ENCODE results near the gene SORCS3. TPM values are rescaled to one million over a fixed set of nuclear protein-coding genes. Genes with fewer than 3 reads are reported as not detected.

The SORCS3 gene
- total RNA-seq, 1 donor from 2014 or later, result not detected

GRCh38 chr10:105042906-105043552, 401.9 kb downstream of the SORCS3 start:
- FAIRE-seq (no peak), DNase-seq (ENCODE audit: low read depth) (peak; percentile 12)
- Histone ChIP-seq H3K36me3 (ENCODE audit: control insufficient read depth, insufficient read depth, low read length) (no peaks in the 10 kb centered on the region), H3K27me3 (ENCODE audit: control insufficient read depth, insufficient read depth, low read length) (no peaks in the 10 kb centered on the region), H3K4me3 (ENCODE audit: low read depth, low read length) (no peak overlapping the region)
- no peak for TF ChIP-seq CTCF (IDR thresholded peaks at IDR 0.05; ENCODE audit: insufficient read depth, low read length, severe bottlenecking)

GRCh38 chr10:105044902-105045301, 403.8 kb downstream of the SORCS3 start:
- no peak for FAIRE-seq
- Histone ChIP-seq H3K4me3 (ENCODE audit: low read depth, low read length) (no peak overlapping the region), H3K36me3 (ENCODE audit: control insufficient read depth, insufficient read depth, low read length) (no peaks in the 10 kb centered on the region), H3K27me3 (ENCODE audit: control insufficient read depth, insufficient read depth, low read length) (no peaks in the 10 kb centered on the region)
- DNase-seq (ENCODE audit: low read depth), result no peak
- no peak for TF ChIP-seq CTCF (IDR thresholded peaks at IDR 0.05; ENCODE audit: insufficient read depth, low read length, severe bottlenecking)

GRCh38 chr10:105056413-105056812, 415.3 kb downstream of the SORCS3 start:
- FAIRE-seq (no peak), DNase-seq (ENCODE audit: low read depth) (no peak)
- no peaks in the 10 kb centered on the region for H3K27me3 ChIP-seq (ENCODE audit: control insufficient read depth, insufficient read depth, low read length)
- no peak overlapping the region for H3K4me3 ChIP-seq (ENCODE audit: low read depth, low read length)
- TF ChIP-seq CTCF (IDR thresholded peaks at IDR 0.05; ENCODE audit: insufficient read depth, low read length, severe bottlenecking), result no peak
- H3K36me3 ChIP-seq (ENCODE audit: control insufficient read depth, insufficient read depth, low read length), result no peaks in the 10 kb centered on the region

GRCh38 chr10:105062951-105063350, 421.9 kb downstream of the SORCS3 start:
- DNase-seq (ENCODE audit: low read depth) (no peak), FAIRE-seq (no peak)

GRCh38 chr10:105063796-105064195, 422.7 kb downstream of the SORCS3 start:
- peak; percentile 92 for TF ChIP-seq CTCF (IDR thresholded peaks at IDR 0.05; ENCODE audit: insufficient read depth, low read length, severe bottlenecking)
- peak; percentile 57 for DNase-seq (ENCODE audit: low read depth)
- no peaks in the 10 kb centered on the region for H3K27me3 ChIP-seq (ENCODE audit: control insufficient read depth, insufficient read depth, low read length)
- no peaks in the 10 kb centered on the region for H3K36me3 ChIP-seq (ENCODE audit: control insufficient read depth, insufficient read depth, low read length)
- no peak for FAIRE-seq
- no peak overlapping the region for H3K4me3 ChIP-seq (ENCODE audit: low read depth, low read length)

More at GRCh38 chr10:105062951-105063350, 421.9 kb downstream of the SORCS3 start:
- no peaks in the 10 kb centered on the region for H3K27me3 ChIP-seq (ENCODE audit: control insufficient read depth, insufficient read depth, low read length)
- no peak for TF ChIP-seq CTCF (IDR thresholded peaks at IDR 0.05; ENCODE audit: insufficient read depth, low read length, severe bottlenecking)
- H3K36me3 ChIP-seq (ENCODE audit: control insufficient read depth, insufficient read depth, low read length), result no peaks in the 10 kb centered on the region
- H3K4me3 ChIP-seq (ENCODE audit: low read depth, low read length), result no peak overlapping the region

- peak; percentile 73 for DNase-seq (ENCODE audit: low read depth)
- no peaks in the 10 kb centered on the region for H3K36me3 ChIP-seq (ENCODE audit: control insufficient read depth, insufficient read depth, low read length)
- no peak overlapping the region for H3K4me3 ChIP-seq (ENCODE audit: low read depth, low read length)
- H3K27me3 ChIP-seq (ENCODE audit: control insufficient read depth, insufficient read depth, low read length), result no peaks in the 10 kb centered on the region
- no peak for TF ChIP-seq CTCF (IDR thresholded peaks at IDR 0.05; ENCODE audit: insufficient read depth, low read length, severe bottlenecking)
- FAIRE-seq, result no peak
These were observed 427.4 kb downstream of the SORCS3 start for GRCh38 chr10:105068497-105068896.

Data from bronchial epithelial cell (primary cell).